ENCODE results near the gene HYAL1.

The HYAL1 gene

DNA sequence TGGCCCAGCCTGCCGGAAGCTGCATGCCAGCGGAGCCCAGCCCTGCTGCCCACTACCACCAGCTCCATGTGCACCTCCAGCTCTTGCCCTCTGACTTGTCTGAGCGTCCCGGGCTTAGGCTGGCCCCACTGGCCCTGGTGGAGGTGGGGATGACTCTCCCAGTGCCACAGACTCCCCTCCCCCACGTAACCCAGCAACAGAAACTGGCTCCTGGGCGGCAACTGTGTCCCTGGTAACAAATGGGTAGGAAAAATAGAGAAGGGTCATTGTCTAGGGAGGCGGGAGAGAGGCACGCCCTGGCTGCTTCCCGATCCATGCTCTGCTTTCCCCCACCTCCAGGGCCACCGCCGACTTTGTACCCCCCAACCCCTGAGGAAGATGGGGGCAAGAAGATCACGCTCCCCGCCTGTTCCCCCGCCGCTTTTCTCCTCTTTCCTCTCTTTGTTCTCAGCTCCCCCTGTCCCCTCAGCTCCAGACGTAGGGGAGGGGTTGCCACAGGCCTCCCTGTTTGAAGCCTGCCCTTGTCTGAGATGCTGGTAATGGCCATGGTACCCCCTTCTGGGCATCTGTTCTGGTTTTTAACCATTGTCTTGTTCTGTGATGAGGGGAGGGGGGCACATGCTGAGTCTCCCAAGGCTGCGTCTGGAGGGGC is 45.2 kb downstream of the HYAL1 start:
- no peak for DNase-seq

GRCh38 chr3:50256978-50257890 is 46.1 kb downstream of the HYAL1 start:
- no peak for DNase-seq

DNA sequence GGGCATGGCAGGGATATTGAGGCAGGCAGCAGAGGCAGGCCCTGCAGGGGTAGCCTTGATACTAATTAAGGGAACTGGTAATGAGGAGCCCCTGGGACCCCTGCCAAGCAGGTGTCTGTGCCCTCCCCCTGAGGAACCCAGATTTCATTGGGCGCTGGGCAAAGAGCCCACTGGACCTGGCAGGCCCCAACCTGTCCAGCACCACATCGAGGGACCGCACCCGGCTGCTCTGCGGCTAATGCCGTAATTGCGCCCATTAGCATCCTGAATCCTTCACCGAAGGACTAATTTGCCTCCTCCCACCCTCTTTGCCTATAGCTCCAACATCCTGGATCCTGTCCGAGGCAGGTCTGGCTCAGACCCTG is 48.1 kb downstream of the HYAL1 start:
- no peak for DNase-seq

GRCh38 chr3:50254577-50255250 is 48.7 kb downstream of the HYAL1 start:
- DNase-seq = no peak

- DNase-seq = no peak
Observed at GRCh38 chr3:50251220-50251619, 52.2 kb downstream of the HYAL1 start.

GRCh38 chr3:50250514-50250913 is 52.9 kb downstream of the HYAL1 start:
- DNase-seq = no peak

Measured in T-helper 9 cell (primary cell).